HepG2 (cell line): ENCODE measurements around the gene ARHGAP10. TPM values are rescaled to one million over a fixed set of nuclear protein-coding genes. Genes with fewer than 3 reads are reported as not detected.

Source experiments
- ATAC-seq: fragments of 200-7000 bp; cut with Tn5 transposase; 3 replicates; pipeline ENCODE4 v1.9.1; 2020; ENCODE audit warnings: mild to moderate bottlenecking, moderate library complexity
- BruUV-seq: library from RNA; stranded (reverse); fragments of 400-500 nt; replicated peaks from 2 replicates; lab custom pipeline; 2021; lab: Mats Ljungman, UMichigan
- CTCF ChIA-PET: fragments of 300-600 bp; formaldehyde crosslinking; extraction: SDS; loops from one replicate; lab custom pipeline; 2021; ENCODE audit warnings: low total read pairs, inconsistent platforms, low intra/inter-chr PET ratio; lab: Yijun Ruan, JAX
- POLR2A ChIA-PET: fragments of 350-600 bp; sonication (Branson Sonifier 250); formaldehyde crosslinking; loops from one replicate; lab custom pipeline; 2020; ENCODE audit warnings: antibody characterized with exemption, inconsistent platforms; lab: Yijun Ruan, JAX
- DNase-seq: peaks from one replicate; pipeline ENCODE4 v3.0.0-alpha.2; 2015; ENCODE audit warnings: low spot score
- FAIRE-seq: peaks from 3 replicates; lab custom pipeline; 2011; peaks lifted over from hg19 to GRCh38; lab: Jason Lieb, UNC
- H2AFZ ChIP-seq: one replicate; pipeline ENCODE4 v1.6.1; 2011; ENCODE audit warnings: low read length, inconsistent platforms
- H3K27ac ChIP-seq: fragments of 300-600 bp; 3 replicates; pipeline ENCODE4 v1.8.0; 2011; ENCODE audit warnings: mixed run types, mild to moderate bottlenecking, mixed read lengths, low read length, inconsistent platforms; ENCODE audit not compliant: insufficient read depth; ENCODE audit errors: extremely low read length
- H3K27me3 ChIP-seq, 2 experiments: fragments of 200-600 bp in 1 of 2; 2 replicates in 1 of 2; 3 replicates in 1 of 2; pipeline versions ENCODE4 v1.6.0 to v1.8.0; 2011; ENCODE audit warnings: low read length in 2 of 2, mild to moderate bottlenecking in 2 of 2, moderate library complexity in 2 of 2, inconsistent platforms in 1 of 2; ENCODE audit not compliant: insufficient read depth in 2 of 2, control insufficient read depth in 1 of 2
- H3K36me3 ChIP-seq, 2 experiments: fragments of 200-600 bp in 1 of 2; replicated peaks in 1 of 2; 2 replicates in 1 of 2; 3 replicates in 1 of 2; pipeline versions ENCODE4 v1.5.1 to v1.8.0; 2011; ENCODE audit warnings: low read length in 2 of 2, inconsistent platforms in 1 of 2; ENCODE audit not compliant: insufficient read depth in 2 of 2, control insufficient read depth in 1 of 2
- H3K4me1 ChIP-seq: 2 replicates; pipeline ENCODE4 v1.5.1; 2012; ENCODE audit warnings: low read length, inconsistent platforms; ENCODE audit not compliant: insufficient read depth
- H3K4me2 ChIP-seq: 2 replicates; pipeline ENCODE4 v1.6.0; 2011; ENCODE audit warnings: low read depth, low read length, inconsistent platforms
- H3K4me3 ChIP-seq, 3 experiments: fragments of 200-600 bp in 1 of 3; sonication (generic), shearing (Covaris generic) in 1 of 3; replicated peaks in 1 of 3; 2 replicates each; pipeline ENCODE4 v1.5.1; 2011 to 2016; ENCODE audit warnings: low read length in 3 of 3, inconsistent platforms in 2 of 3, low read depth in 2 of 3, mild to moderate bottlenecking in 2 of 3, control low read depth in 1 of 3, mixed read lengths in 1 of 3; ENCODE audit not compliant: insufficient read depth in 1 of 3
- H3K79me2 ChIP-seq: one replicate; pipeline ENCODE4 v1.6.1; 2011; ENCODE audit warnings: low read length, inconsistent platforms; ENCODE audit not compliant: insufficient read depth
- H3K9ac ChIP-seq: 2 replicates; pipeline ENCODE4 v1.6.0; 2011; ENCODE audit warnings: mild to moderate bottlenecking, low read depth, low read length, inconsistent platforms; ENCODE audit not compliant: insufficient read depth
- H3K9me3 ChIP-seq: 2 replicates; pipeline ENCODE4 v1.5.1; 2012; ENCODE audit warnings: mild to moderate bottlenecking, low read length
- H4K20me1 ChIP-seq: 2 replicates; pipeline ENCODE4 v1.6.0; 2011; ENCODE audit warnings: inconsistent platforms, mild to moderate bottlenecking, low read length, moderate library complexity; ENCODE audit not compliant: insufficient read depth
- JUND ChIP-seq: sonication (generic); formaldehyde crosslinking; IDR thresholded peaks from 2 replicates; pipeline ENCODE4 v1.8.0; 2022; ENCODE audit warnings: mild to moderate bottlenecking, missing genetic modification reagents
- KLF11 ChIP-seq: IDR thresholded peaks from 2 replicates; pipeline ENCODE4 v1.6.1; 2016; ENCODE audit warnings: missing compliant biosample characterization
- KLF12 ChIP-seq: sonication (generic); formaldehyde crosslinking; IDR thresholded peaks from 2 replicates; pipeline ENCODE4 v1.4.0; 2020; ENCODE audit warnings: missing genetic modification reagents, borderline replicate concordance
- NFE2 ChIP-seq: sonication (generic); formaldehyde crosslinking; IDR thresholded peaks from 2 replicates; pipeline ENCODE4 v1.4.0; 2020; ENCODE audit warnings: missing genetic modification reagents
- TEAD3 ChIP-seq: optimal IDR thresholded peaks from 2 replicates; pipeline ENCODE3; 2016; ENCODE audit warnings: borderline replicate concordance
- ZFP90 ChIP-seq: sonication (generic); formaldehyde crosslinking; IDR thresholded peaks from 2 replicates; pipeline ENCODE4 v1.8.0; 2022; ENCODE audit warnings: missing genetic modification reagents, mild to moderate bottlenecking, inconsistent platforms, borderline replicate concordance
- ZKSCAN1 ChIP-seq: fragments of 150-350 bp; IDR thresholded peaks from 2 replicates; pipeline ENCODE4 v1.6.1; 2014; ENCODE audit warnings: low read length
- ZNF232 ChIP-seq: sonication (generic); formaldehyde crosslinking; IDR thresholded peaks from 2 replicates; pipeline ENCODE4 v1.4.0; 2020; ENCODE audit warnings: missing genetic modification reagents, borderline replicate concordance
- ZNF292 ChIP-seq: sonication (generic); formaldehyde crosslinking; IDR thresholded peaks from 2 replicates; pipeline ENCODE4 v1.8.1; 2022; ENCODE audit warnings: mild to moderate bottlenecking, low read depth, missing genetic modification reagents, borderline replicate concordance
- ZNF674 ChIP-seq: sonication (generic); formaldehyde crosslinking; IDR thresholded peaks from 2 replicates; pipeline ENCODE4 v1.5.0; 2020; ENCODE audit warnings: low read depth, mild to moderate bottlenecking, missing genetic modification reagents
- ZNF713 ChIP-seq: sonication (generic); formaldehyde crosslinking; IDR thresholded peaks from 2 replicates; pipeline ENCODE4 v1.4.0; 2020; ENCODE audit warnings: mild to moderate bottlenecking, missing genetic modification reagents
- ZNF740 ChIP-seq: sonication (generic); formaldehyde crosslinking; IDR thresholded peaks from 2 replicates; pipeline ENCODE4 v1.4.0; 2020; ENCODE audit warnings: missing genetic modification reagents
- ZNF780A ChIP-seq: sonication (generic); formaldehyde crosslinking; IDR thresholded peaks from 2 replicates; pipeline ENCODE4 v1.8.0; 2022; ENCODE audit warnings: mild to moderate bottlenecking, missing genetic modification reagents, moderate library complexity
- ZSCAN31 ChIP-seq: sonication (generic); formaldehyde crosslinking; IDR thresholded peaks from 2 replicates; pipeline ENCODE4 v1.5.0; 2020; ENCODE audit warnings: low read depth, mild to moderate bottlenecking, missing genetic modification reagents
- WGBS: methylation state at CpG from one replicate; pipeline ENCODE4 v1.1.6; 2017; ENCODE audit warnings: low lambda C conversion rate; 5-methylcytosine and 5-hydroxymethylcytosine counted together
- in situ Hi-C: cut with HindIII; loops from 2 replicates; pipeline ENCODE4 v1.10.0; 2017; ENCODE audit warnings: low pct_unique_long_range_greater_than_20kb; ENCODE audit not compliant: extremely low pct_ligation_motif_present
- intact Hi-C: fragments of 100-400 bp; cut with micrococcal nuclease; formaldehyde crosslinking; loops from one replicate; pipeline ENCODE4 v1.10.0; 2022; ENCODE audit not compliant: unreplicated experiment
- polyA plus RNA-seq, 8 experiments: library from polyadenylated mRNA; depleted of rRNA in 3 of 8; stranded (reverse) in 7 of 8; unstranded in 1 of 8; fragments of >200 nt; fragmentation: Illumina TruSeq in 4 of 8; extraction: Trizol in 4 of 8; gene quantifications; 2 replicates each; pipeline versions ENCODE4 v1.2.1 to v1.2.3, GENCODE V29; 2011 to 2016; ENCODE audit warnings: low read depth in 4 of 8, missing spikeins in 1 of 8, mixed read lengths in 1 of 8; ENCODE audit not compliant: insufficient read depth in 1 of 8
- total RNA-seq, 5 experiments: library from RNA; depleted of rRNA; stranded (reverse); fragments of >200 nt; fragmentation: Illumina TruSeq; extraction: Trizol; gene quantifications; 2 replicates each; pipeline ENCODE4 v1.2.3, GENCODE V29; 2016; ENCODE audit warnings: low read depth in 1 of 5
- TF ChIP-seq, protein P1 (sequence below): IDR thresholded peaks from 2 replicates; pipeline ENCODE4 v1.6.1; 2016; ENCODE audit warnings: control low read depth
- TF ChIP-seq, protein P2 (sequence below): IDR thresholded peaks from 2 replicates; pipeline ENCODE4 v1.6.1; 2012; ENCODE audit warnings: inconsistent platforms
- TF ChIP-seq, protein P3 (sequence below): sonication (generic); formaldehyde crosslinking; IDR thresholded peaks from 2 replicates; pipeline ENCODE4 v1.4.0; 2020; ENCODE audit warnings: missing genetic modification reagents, borderline replicate concordance
- TF ChIP-seq, protein P4 (sequence below): sonication (generic); formaldehyde crosslinking; IDR thresholded peaks from 2 replicates; pipeline ENCODE4 v1.4.0; 2020; ENCODE audit warnings: mild to moderate bottlenecking, missing genetic modification reagents
- TF ChIP-seq, protein P5 (sequence below): sonication (generic); formaldehyde crosslinking; IDR thresholded peaks from 2 replicates; pipeline ENCODE4 v1.5.0; 2020; ENCODE audit warnings: mild to moderate bottlenecking, missing genetic modification reagents

ARHGAP10 gene
- total and polyA plus RNA-seq, 2 of the 13 experiments (the other 11 are each of a cell fraction or from before 2014, with no cell fraction given): 0.45 to 1.6 TPM

DNA sequence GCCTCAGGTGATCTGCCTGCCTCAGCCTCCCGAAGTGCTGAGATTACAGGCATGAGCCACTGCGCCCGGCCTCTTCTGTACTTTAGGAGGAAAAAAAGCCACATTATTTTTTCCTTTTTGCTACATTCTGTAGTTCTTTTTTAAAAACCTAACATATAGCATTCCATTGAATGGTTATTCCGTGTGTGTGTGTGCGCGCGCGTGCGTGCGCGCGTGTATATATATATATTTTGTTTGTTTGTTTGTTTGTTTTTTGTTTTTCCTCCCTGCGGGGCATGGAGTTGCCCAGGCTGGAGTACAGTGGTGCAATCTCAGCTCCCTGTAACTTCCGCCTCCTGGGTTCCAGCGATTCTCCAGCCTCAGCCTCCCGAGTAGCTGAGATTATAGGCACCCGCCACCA, 59.5 kb downstream of the ARHGAP10 start:
- no TSS peak for BruUV-seq
- Histone ChIP-seq H3K4me3 (no peak overlapping the region), H3K27me3 (no peaks in the 10 kb centered on the region), H3K9ac (no peak overlapping the region), H2AFZ (no peak overlapping the region), H3K4me2 (no peak overlapping the region), H3K4me1 (peaks cover 21% of the 10 kb centered on the region), H3K9me3 (no peaks in the 10 kb centered on the region), H3K79me2 (no peaks in the 10 kb centered on the region), H4K20me1 (no peaks in the 10 kb centered on the region), H3K27ac (no peak overlapping the region), H3K36me3 (no peaks in the 10 kb centered on the region)
- ChIA-PET CTCF (no interaction called here), POLR2A (no interaction called here)
- DNase-seq: no peak
- ATAC-seq: no peak
- in situ Hi-C loops (no loop called here), intact Hi-C loops (no loop called here)
- no peak for FAIRE-seq
- WGBS: 93% methylated on average over 17 of the region's 17 CpGs
- TF ChIP-seq, protein P1, sequence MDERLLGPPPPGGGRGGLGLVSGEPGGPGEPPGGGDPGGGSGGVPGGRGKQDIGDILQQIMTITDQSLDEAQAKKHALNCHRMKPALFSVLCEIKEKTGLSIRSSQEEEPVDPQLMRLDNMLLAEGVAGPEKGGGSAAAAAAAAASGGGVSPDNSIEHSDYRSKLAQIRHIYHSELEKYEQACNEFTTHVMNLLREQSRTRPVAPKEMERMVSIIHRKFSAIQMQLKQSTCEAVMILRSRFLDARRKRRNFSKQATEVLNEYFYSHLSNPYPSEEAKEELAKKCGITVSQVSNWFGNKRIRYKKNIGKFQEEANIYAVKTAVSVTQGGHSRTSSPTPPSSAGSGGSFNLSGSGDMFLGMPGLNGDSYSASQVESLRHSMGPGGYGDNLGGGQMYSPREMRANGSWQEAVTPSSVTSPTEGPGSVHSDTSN: no peak
- TF ChIP-seq ZSCAN31 (CRISPR knock-in tag): no peak
- no peak for TF ChIP-seq ZNF292
- TF ChIP-seq KLF12 (CRISPR knock-in tag): no peak
- TF ChIP-seq, protein P2, sequence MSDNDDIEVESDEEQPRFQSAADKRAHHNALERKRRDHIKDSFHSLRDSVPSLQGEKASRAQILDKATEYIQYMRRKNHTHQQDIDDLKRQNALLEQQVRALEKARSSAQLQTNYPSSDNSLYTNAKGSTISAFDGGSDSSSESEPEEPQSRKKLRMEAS: no peak
- TF ChIP-seq, protein P3, sequence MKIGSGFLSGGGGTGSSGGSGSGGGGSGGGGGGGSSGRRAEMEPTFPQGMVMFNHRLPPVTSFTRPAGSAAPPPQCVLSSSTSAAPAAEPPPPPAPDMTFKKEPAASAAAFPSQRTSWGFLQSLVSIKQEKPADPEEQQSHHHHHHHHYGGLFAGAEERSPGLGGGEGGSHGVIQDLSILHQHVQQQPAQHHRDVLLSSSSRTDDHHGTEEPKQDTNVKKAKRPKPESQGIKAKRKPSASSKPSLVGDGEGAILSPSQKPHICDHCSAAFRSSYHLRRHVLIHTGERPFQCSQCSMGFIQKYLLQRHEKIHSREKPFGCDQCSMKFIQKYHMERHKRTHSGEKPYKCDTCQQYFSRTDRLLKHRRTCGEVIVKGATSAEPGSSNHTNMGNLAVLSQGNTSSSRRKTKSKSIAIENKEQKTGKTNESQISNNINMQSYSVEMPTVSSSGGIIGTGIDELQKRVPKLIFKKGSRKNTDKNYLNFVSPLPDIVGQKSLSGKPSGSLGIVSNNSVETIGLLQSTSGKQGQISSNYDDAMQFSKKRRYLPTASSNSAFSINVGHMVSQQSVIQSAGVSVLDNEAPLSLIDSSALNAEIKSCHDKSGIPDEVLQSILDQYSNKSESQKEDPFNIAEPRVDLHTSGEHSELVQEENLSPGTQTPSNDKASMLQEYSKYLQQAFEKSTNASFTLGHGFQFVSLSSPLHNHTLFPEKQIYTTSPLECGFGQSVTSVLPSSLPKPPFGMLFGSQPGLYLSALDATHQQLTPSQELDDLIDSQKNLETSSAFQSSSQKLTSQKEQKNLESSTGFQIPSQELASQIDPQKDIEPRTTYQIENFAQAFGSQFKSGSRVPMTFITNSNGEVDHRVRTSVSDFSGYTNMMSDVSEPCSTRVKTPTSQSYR: no peak
- no peak for TF ChIP-seq ZNF780A (CRISPR knock-in tag)
- TF ChIP-seq, protein P4, sequence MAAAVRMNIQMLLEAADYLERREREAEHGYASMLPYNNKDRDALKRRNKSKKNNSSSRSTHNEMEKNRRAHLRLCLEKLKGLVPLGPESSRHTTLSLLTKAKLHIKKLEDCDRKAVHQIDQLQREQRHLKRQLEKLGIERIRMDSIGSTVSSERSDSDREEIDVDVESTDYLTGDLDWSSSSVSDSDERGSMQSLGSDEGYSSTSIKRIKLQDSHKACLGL: no peak
- TF ChIP-seq KLF11: no peak
- TF ChIP-seq, protein P5, sequence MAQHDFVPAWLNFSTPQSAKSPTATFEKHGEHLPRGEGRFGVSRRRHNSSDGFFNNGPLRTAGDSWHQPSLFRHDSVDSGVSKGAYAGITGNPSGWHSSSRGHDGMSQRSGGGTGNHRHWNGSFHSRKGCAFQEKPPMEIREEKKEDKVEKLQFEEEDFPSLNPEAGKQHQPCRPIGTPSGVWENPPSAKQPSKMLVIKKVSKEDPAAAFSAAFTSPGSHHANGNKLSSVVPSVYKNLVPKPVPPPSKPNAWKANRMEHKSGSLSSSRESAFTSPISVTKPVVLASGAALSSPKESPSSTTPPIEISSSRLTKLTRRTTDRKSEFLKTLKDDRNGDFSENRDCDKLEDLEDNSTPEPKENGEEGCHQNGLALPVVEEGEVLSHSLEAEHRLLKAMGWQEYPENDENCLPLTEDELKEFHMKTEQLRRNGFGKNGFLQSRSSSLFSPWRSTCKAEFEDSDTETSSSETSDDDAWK (CRISPR knock-in tag): no peak
- TF ChIP-seq ZNF740: no peak
- no peak for TF ChIP-seq ZNF232 (CRISPR knock-in tag)
- TF ChIP-seq JUND (CRISPR knock-in tag): no peak
- no peak for TF ChIP-seq ZNF713
- no peak for TF ChIP-seq ZFP90
- TF ChIP-seq TEAD3: no peak
- no peak for TF ChIP-seq ZNF674
- TF ChIP-seq ZKSCAN1: no peak
- TF ChIP-seq NFE2 (CRISPR knock-in tag): no peak
